ENCODE data around the gene ITGBL1. TPM values are rescaled to one million over a fixed set of nuclear protein-coding genes. Genes with fewer than 3 reads are reported as not detected.

The ITGBL1 gene
- total and polyA plus RNA-seq, 2 of the 8 experiments (the other 6 are each of a cell fraction or from before 2014, with no cell fraction given) = not detected

- TF ChIP-seq TAF7 (optimal IDR thresholded peaks at IDR 0.05; ENCODE audit: borderline replicate concordance, low read depth, low read length) (no peak), GTF2F1 (IDR thresholded peaks at IDR 0.05; ENCODE audit: borderline replicate concordance, low read depth, low read length) (no peak), KDM5A (IDR thresholded peaks at IDR 0.05; ENCODE audit: low read length) (no peak), BRCA1 (IDR thresholded peaks at IDR 0.05; ENCODE audit: low read depth, low read length) (no peak), SP1 (IDR thresholded peaks at IDR 0.05; ENCODE audit: low read depth, low read length) (no peak)
- TF ChIP-seq, protein P1, sequence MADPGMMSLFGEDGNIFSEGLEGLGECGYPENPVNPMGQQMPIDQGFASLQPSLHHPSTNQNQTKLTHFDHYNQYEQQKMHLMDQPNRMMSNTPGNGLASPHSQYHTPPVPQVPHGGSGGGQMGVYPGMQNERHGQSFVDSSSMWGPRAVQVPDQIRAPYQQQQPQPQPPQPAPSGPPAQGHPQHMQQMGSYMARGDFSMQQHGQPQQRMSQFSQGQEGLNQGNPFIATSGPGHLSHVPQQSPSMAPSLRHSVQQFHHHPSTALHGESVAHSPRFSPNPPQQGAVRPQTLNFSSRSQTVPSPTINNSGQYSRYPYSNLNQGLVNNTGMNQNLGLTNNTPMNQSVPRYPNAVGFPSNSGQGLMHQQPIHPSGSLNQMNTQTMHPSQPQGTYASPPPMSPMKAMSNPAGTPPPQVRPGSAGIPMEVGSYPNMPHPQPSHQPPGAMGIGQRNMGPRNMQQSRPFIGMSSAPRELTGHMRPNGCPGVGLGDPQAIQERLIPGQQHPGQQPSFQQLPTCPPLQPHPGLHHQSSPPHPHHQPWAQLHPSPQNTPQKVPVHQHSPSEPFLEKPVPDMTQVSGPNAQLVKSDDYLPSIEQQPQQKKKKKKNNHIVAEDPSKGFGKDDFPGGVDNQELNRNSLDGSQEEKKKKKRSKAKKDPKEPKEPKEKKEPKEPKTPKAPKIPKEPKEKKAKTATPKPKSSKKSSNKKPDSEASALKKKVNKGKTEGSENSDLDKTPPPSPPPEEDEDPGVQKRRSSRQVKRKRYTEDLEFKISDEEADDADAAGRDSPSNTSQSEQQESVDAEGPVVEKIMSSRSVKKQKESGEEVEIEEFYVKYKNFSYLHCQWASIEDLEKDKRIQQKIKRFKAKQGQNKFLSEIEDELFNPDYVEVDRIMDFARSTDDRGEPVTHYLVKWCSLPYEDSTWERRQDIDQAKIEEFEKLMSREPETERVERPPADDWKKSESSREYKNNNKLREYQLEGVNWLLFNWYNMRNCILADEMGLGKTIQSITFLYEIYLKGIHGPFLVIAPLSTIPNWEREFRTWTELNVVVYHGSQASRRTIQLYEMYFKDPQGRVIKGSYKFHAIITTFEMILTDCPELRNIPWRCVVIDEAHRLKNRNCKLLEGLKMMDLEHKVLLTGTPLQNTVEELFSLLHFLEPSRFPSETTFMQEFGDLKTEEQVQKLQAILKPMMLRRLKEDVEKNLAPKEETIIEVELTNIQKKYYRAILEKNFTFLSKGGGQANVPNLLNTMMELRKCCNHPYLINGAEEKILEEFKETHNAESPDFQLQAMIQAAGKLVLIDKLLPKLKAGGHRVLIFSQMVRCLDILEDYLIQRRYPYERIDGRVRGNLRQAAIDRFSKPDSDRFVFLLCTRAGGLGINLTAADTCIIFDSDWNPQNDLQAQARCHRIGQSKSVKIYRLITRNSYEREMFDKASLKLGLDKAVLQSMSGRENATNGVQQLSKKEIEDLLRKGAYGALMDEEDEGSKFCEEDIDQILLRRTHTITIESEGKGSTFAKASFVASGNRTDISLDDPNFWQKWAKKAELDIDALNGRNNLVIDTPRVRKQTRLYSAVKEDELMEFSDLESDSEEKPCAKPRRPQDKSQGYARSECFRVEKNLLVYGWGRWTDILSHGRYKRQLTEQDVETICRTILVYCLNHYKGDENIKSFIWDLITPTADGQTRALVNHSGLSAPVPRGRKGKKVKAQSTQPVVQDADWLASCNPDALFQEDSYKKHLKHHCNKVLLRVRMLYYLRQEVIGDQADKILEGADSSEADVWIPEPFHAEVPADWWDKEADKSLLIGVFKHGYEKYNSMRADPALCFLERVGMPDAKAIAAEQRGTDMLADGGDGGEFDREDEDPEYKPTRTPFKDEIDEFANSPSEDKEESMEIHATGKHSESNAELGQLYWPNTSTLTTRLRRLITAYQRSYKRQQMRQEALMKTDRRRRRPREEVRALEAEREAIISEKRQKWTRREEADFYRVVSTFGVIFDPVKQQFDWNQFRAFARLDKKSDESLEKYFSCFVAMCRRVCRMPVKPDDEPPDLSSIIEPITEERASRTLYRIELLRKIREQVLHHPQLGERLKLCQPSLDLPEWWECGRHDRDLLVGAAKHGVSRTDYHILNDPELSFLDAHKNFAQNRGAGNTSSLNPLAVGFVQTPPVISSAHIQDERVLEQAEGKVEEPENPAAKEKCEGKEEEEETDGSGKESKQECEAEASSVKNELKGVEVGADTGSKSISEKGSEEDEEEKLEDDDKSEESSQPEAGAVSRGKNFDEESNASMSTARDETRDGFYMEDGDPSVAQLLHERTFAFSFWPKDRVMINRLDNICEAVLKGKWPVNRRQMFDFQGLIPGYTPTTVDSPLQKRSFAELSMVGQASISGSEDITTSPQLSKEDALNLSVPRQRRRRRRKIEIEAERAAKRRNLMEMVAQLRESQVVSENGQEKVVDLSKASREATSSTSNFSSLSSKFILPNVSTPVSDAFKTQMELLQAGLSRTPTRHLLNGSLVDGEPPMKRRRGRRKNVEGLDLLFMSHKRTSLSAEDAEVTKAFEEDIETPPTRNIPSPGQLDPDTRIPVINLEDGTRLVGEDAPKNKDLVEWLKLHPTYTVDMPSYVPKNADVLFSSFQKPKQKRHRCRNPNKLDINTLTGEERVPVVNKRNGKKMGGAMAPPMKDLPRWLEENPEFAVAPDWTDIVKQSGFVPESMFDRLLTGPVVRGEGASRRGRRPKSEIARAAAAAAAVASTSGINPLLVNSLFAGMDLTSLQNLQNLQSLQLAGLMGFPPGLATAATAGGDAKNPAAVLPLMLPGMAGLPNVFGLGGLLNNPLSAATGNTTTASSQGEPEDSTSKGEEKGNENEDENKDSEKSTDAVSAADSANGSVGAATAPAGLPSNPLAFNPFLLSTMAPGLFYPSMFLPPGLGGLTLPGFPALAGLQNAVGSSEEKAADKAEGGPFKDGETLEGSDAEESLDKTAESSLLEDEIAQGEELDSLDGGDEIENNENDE (IDR thresholded peaks at IDR 0.05; ENCODE audit: insufficient replicate concordance, low read length) = no peak
Measured at GRCh38 chr13:101649488-101650126, 197.1 kb downstream of the ITGBL1 start (continued).
